Umbilical cord (tissue), 1 donor: Measurements from ENCODE around the gene EEF1AKMT3. TPM values are rescaled to one million over a fixed set of nuclear protein-coding genes. Genes with fewer than 3 reads are reported as not detected.

Experiments used
- total RNA-seq: library from RNA; depleted of rRNA; stranded (reverse); fragments of >200 nt; gene quantifications from one replicate; pipeline ENCODE4 v1.2.3, GENCODE V29; 2014; ENCODE audit warnings: low replicate concordance; ENCODE audit not compliant: insufficient read depth

The EEF1AKMT3 gene
- total RNA-seq, 1 donor from 2014 or later = 1.4 TPM

Other genes with a start within 250 kb of the EEF1AKMT3 start
- 1.9 TPM for gene MBD6, start 249.8 kb upstream of the EEF1AKMT3 start, total RNA-seq
- gene DCTN2, start 225.4 kb upstream of the EEF1AKMT3 start, total RNA-seq = 64.0 TPM
- 2.2 TPM for gene KIF5A, start 222.6 kb upstream of the EEF1AKMT3 start, total RNA-seq
- gene PIP4K2C, start 181.4 kb upstream of the EEF1AKMT3 start, total RNA-seq = 12.5 TPM
- gene DTX3, start 167.8 kb upstream of the EEF1AKMT3 start, total RNA-seq = 17.6 TPM
- gene ARHGEF25, start 161.2 kb upstream of the EEF1AKMT3 start, total RNA-seq = 101 TPM
- 1.4 TPM for gene B4GALNT1, start 139.4 kb upstream of the EEF1AKMT3 start, total RNA-seq
- 150 TPM for gene OS9, start 78.5 kb upstream of the EEF1AKMT3 start, total RNA-seq
- 1.4 TPM for gene AGAP2, start 33.9 kb upstream of the EEF1AKMT3 start, total RNA-seq
- gene TSPAN31, start 27.6 kb upstream of the EEF1AKMT3 start, total RNA-seq = 50.1 TPM
- gene CDK4, start 20.3 kb upstream of the EEF1AKMT3 start, total RNA-seq = 62.1 TPM
- gene MARCHF9, start 17.5 kb upstream of the EEF1AKMT3 start, total RNA-seq = 7.7 TPM
- gene CYP27B1, start 5.5 kb upstream of the EEF1AKMT3 start, total RNA-seq = not detected
- not detected for gene METTL1, start 509 bp upstream of the EEF1AKMT3 start, total RNA-seq
- 7.0 TPM for gene TSFM, start 10.2 kb downstream of the EEF1AKMT3 start, total RNA-seq
- gene AVIL, start 46.1 kb downstream of the EEF1AKMT3 start, total RNA-seq = 7.0 TPM
- 68.4 TPM for gene CTDSP2, start 74.1 kb downstream of the EEF1AKMT3 start, total RNA-seq
- 36.1 TPM for gene ATP23, start 169.0 kb downstream of the EEF1AKMT3 start, total RNA-seq